Esophagus muscularis mucosa (tissue), 3 donors: ENCODE measurements around the gene TPD52L1.

Source experiments
- POLR2A ChIP-seq: fragments of 450-650 bp; IDR thresholded peaks from one replicate; pipeline ENCODE4 v1.6.1; 2017; ENCODE audit warnings: antibody characterized with exemption, moderate library complexity, mild to moderate bottlenecking, low read depth
- POLR2AphosphoS5 ChIP-seq, 2 donors: sonication (generic); formaldehyde crosslinking; IDR thresholded peaks; one replicate each; pipeline ENCODE4 v1.6.1; 2017; ENCODE audit warnings: antibody characterized with exemption in 2 of 2
- TF ChIP-seq, protein P1 (sequence below), 3 experiments: fragments of 200-600 bp in 2 of 3; fragments of 450-650 bp in 1 of 3; sonication (generic) in 2 of 3; IDR thresholded peaks; one replicate each; pipeline ENCODE4 v1.5.1; 2017 to 2019; ENCODE audit warnings: antibody characterized with exemption in 3 of 3, mild to moderate bottlenecking in 2 of 3, moderate library complexity in 1 of 3

DNA sequence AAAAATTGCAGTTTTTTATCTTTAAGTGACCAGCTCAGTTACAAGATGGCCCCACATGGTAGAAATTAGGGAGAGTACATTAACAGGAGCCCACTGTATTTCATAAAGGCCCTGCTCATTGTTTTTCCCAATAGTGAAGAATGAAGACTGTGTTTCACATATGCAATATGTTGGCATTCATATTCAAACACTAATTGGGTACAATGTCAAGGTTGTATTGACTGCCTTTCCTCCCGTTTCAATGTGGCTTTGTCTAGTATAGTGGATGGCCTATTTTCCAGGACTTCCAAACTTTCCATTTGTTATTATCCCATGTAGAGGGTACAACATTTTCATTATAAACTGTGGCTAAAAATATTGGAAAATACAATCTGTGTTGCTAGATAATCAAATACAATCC is 96.9 kb downstream of the TPD52L1 start:
- TF ChIP-seq, protein P1, sequence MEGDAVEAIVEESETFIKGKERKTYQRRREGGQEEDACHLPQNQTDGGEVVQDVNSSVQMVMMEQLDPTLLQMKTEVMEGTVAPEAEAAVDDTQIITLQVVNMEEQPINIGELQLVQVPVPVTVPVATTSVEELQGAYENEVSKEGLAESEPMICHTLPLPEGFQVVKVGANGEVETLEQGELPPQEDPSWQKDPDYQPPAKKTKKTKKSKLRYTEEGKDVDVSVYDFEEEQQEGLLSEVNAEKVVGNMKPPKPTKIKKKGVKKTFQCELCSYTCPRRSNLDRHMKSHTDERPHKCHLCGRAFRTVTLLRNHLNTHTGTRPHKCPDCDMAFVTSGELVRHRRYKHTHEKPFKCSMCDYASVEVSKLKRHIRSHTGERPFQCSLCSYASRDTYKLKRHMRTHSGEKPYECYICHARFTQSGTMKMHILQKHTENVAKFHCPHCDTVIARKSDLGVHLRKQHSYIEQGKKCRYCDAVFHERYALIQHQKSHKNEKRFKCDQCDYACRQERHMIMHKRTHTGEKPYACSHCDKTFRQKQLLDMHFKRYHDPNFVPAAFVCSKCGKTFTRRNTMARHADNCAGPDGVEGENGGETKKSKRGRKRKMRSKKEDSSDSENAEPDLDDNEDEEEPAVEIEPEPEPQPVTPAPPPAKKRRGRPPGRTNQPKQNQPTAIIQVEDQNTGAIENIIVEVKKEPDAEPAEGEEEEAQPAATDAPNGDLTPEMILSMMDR (IDR thresholded peaks at IDR 0.05): no peak
- TF ChIP-seq POLR2A (no peak), POLR2AphosphoS5 (IDR thresholded peaks at IDR 0.05) (no peak)
